B cell (primary cell): ENCODE results near the gene CRY2. TPM values are rescaled to one million over a fixed set of nuclear protein-coding genes. Genes with fewer than 3 reads are reported as not detected.

ENCODE experiments used
- ATAC-seq: fragments of 200-7000 bp; cut with Tn5 transposase; one replicate; pipeline ENCODE4 v1.10.0; 2021; ENCODE audit warnings: low read depth, mild to moderate bottlenecking, moderate number of reproducible peaks, moderate library complexity
- CTCF ChIA-PET: fragments of 350-600 bp; sonication (Branson Sonifier 250); formaldehyde crosslinking; loops from one replicate; lab custom pipeline; 2021; ENCODE audit warnings: antibody characterized with exemption, inconsistent platforms; lab: Charles Lee
- POLR2A ChIA-PET: fragments of 350-600 bp; sonication (Branson Sonifier 250); formaldehyde crosslinking; loops from one replicate; lab custom pipeline; 2021; ENCODE audit warnings: antibody characterized with exemption; lab: Charles Lee
- DNase-seq: peaks from one replicate; pipeline ENCODE4 v3.0.0; 2013
- H2AFZ ChIP-seq: 2 replicates; pipeline ENCODE4 v1.6.1; 2012; ENCODE audit warnings: mild to moderate bottlenecking, low read depth, low read length; ENCODE audit not compliant: insufficient read depth, poor library complexity, severe bottlenecking
- H3K27ac ChIP-seq, 2 donors: 1 replicate in 1 of 2; 2 replicates in 1 of 2; pipeline ENCODE4 v1.5.1; 2012 to 2013; ENCODE audit warnings: low read length in 2 of 2, mild to moderate bottlenecking in 2 of 2, moderate library complexity in 1 of 2
- H3K27me3 ChIP-seq, 4 experiments: fragments of 200-600 bp in 1 of 4; sonication (generic) in 1 of 4; replicated peaks in 1 of 4; 1 replicate in 2 of 4; 2 replicates in 2 of 4; pipeline versions ENCODE4 v1.6.1 to v1.7.0; 2013 to 2016; ENCODE audit warnings: low read length in 3 of 4, mild to moderate bottlenecking in 2 of 4, mixed read lengths in 1 of 4, moderate library complexity in 1 of 4; ENCODE audit not compliant: insufficient read depth in 4 of 4, control insufficient read depth in 3 of 4; ENCODE audit errors: control extremely low read depth in 1 of 4
- H3K36me3 ChIP-seq, 2 experiments: replicated peaks in 1 of 2; 1 replicate in 1 of 2; 2 replicates in 1 of 2; pipeline versions ENCODE4 v1.6.1 to v1.7.1; 2013; ENCODE audit warnings: low read length in 1 of 2; ENCODE audit not compliant: insufficient read depth in 2 of 2, control insufficient read depth in 1 of 2; ENCODE audit errors: control extremely low read depth in 1 of 2, extremely low read depth in 1 of 2
- H3K4me1 ChIP-seq, 2 donors: fragments of 200-600 bp in 1 of 2; sonication (generic) in 1 of 2; 1 replicate in 1 of 2; 2 replicates in 1 of 2; pipeline versions ENCODE4 v1.5.1 to v1.6.1; 2013 to 2017; ENCODE audit warnings: low read length in 2 of 2; ENCODE audit not compliant: control insufficient read depth in 2 of 2, insufficient read depth in 2 of 2
- H3K4me2 ChIP-seq: replicated peaks from 2 replicates; pipeline ENCODE3; 2012; ENCODE audit warnings: mild to moderate bottlenecking, low read depth, low read length; ENCODE audit not compliant: poor library complexity, severe bottlenecking
- H3K4me3 ChIP-seq, 5 experiments: fragments of 200-600 bp in 1 of 5; sonication (generic) in 1 of 5; 1 replicate in 3 of 5; 2 replicates in 2 of 5; pipeline versions ENCODE4 v1.5.1 to v1.7.0; 2011 to 2016; ENCODE audit warnings: low read length in 4 of 5, mild to moderate bottlenecking in 4 of 5, low read depth in 2 of 5, control low read depth in 1 of 5, moderate library complexity in 1 of 5; ENCODE audit not compliant: insufficient read depth in 1 of 5; ENCODE audit errors: control extremely low read depth in 1 of 5, extremely low read depth in 1 of 5
- H3K79me2 ChIP-seq: fragments of 200-600 bp; sonication (generic); one replicate; pipeline ENCODE4 v1.6.0; 2016; ENCODE audit warnings: low read length; ENCODE audit not compliant: control insufficient read depth, insufficient read depth
- H3K9ac ChIP-seq: fragments of 200-600 bp; sonication (generic); 2 replicates; pipeline ENCODE4 v1.6.1; 2017; ENCODE audit warnings: mild to moderate bottlenecking, low read length, moderate library complexity
- H3K9me3 ChIP-seq, 3 donors: one replicate each; pipeline versions ENCODE4 v1.6.1 to v1.7.1; 2013; ENCODE audit warnings: low read length in 2 of 3; ENCODE audit not compliant: control insufficient read depth in 2 of 3, insufficient read depth in 1 of 3; ENCODE audit errors: control extremely low read depth in 1 of 3
- H4K20me1 ChIP-seq: 2 replicates; pipeline ENCODE4 v1.6.0; 2012; ENCODE audit warnings: mild to moderate bottlenecking, low read length; ENCODE audit not compliant: insufficient read depth, control insufficient read depth, poor library complexity, severe bottlenecking
- H3K27ac Mint-ChIP-seq: one replicate; pipeline ENCODE4 v1.8.0; 2021; ENCODE audit warnings: mixed read lengths
- H3K27me3 Mint-ChIP-seq: one replicate; pipeline ENCODE4 v1.8.0; 2021; ENCODE audit warnings: mixed read lengths
- H3K4me1 Mint-ChIP-seq: one replicate; pipeline ENCODE4 v1.8.0; 2021; ENCODE audit warnings: mixed read lengths
- H3K4me3 Mint-ChIP-seq: one replicate; pipeline ENCODE4 v1.8.0; 2021; ENCODE audit warnings: mixed read lengths
- H3K9me3 Mint-ChIP-seq: one replicate; pipeline ENCODE4 v1.8.0; 2022; ENCODE audit warnings: mixed read lengths; ENCODE audit not compliant: insufficient read depth
- EZH2 ChIP-seq: IDR thresholded peaks from 2 replicates; pipeline ENCODE4 v1.6.1; 2012; ENCODE audit warnings: borderline replicate concordance, low read depth, mild to moderate bottlenecking, moderate library complexity, low read length; ENCODE audit not compliant: insufficient read depth, poor library complexity, severe bottlenecking
- WGBS: methylation state at CpG from one replicate; pipeline ENCODE4 v1.1.5; 2013; ENCODE audit warnings: missing lambda C conversion rate; ENCODE audit not compliant: insufficient coverage; 5-methylcytosine and 5-hydroxymethylcytosine counted together
- intact Hi-C: fragments of 100-400 bp; cut with micrococcal nuclease; formaldehyde crosslinking; loops from one replicate; pipeline ENCODE4 v1.10.0; 2022
- polyA plus RNA-seq: library from polyadenylated mRNA; depleted of rRNA; stranded (reverse); fragments of >200 nt; gene quantifications from 2 replicates; pipeline ENCODE4 v1.2.3, GENCODE V29; 2012
- total RNA-seq, 2 donors: library from RNA; stranded (reverse); fragments of 120-200 nt in 1 of 2; gene quantifications; 1 replicate in 1 of 2; 2 replicates in 1 of 2; pipeline versions ENCODE4 v1.2.3 to v1.2.4, GENCODE V29; 2013 to 2022
- TF ChIP-seq, protein P1 (sequence below): fragments of 200-600 bp; IDR thresholded peaks from one replicate; pipeline ENCODE4 v1.8.0; 2022; ENCODE audit warnings: antibody characterized with exemption, mild to moderate bottlenecking

The CRY2 gene
- total and polyA plus RNA-seq, 2 donors (not counting 1 experiment from before 2014, with no cell fraction given) = 20.4 to 65.1 TPM

DNA sequence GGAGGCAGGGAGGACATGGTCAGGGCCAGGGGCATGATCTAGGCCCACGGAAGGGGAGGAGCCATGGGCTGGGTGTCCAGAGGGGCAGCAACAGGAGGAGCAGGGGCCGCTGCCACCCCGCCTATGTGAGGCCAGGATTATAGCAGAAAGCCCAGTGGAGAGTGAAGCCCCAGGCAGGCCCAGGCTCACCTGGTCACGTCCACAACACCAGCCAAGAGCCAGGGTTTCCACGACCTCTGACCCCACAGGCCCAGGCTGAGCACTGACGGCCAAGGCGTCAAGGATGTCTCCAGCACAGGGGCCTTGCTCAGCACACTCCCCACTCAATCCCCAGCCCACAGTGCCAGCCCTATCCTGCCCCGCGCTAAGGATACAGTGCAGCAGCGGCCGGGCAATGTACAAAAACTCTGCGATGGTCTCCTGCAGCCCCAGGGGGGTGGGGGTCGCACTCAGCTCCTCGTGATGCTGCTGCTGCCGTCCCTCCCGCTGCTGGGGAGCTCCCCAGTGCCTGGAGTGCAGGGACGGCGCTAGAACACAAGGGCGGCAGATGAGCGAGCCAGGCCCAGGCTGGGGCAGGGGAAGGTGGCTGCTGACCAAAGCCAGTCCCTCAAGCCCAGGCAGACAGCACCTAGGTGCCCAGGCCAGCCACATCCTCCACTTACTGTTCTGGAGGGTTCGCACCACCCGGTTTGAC lies 66.8 kb downstream of the CRY2 start:
- Histone ChIP-seq H3K9me3 (no peaks in the 10 kb centered on the region), H3K27me3 (no peaks in the 10 kb centered on the region), H3K27ac (no peak overlapping the region), H3K4me2 (no peak overlapping the region), H3K79me2 (peaks cover 32% of the 10 kb centered on the region), H2AFZ (no peak overlapping the region), H3K9ac (no peak overlapping the region), H3K4me3 (no peak overlapping the region), H3K36me3 (peaks cover 2 to 55% of the 10 kb centered on the region in 2 experiments), H4K20me1 (peaks cover 64% of the 10 kb centered on the region), H3K4me1 (peaks cover 14 to 26% of the 10 kb centered on the region in 2 donors)
- Mint-ChIP-seq H3K4me1 (peaks cover 38% of the 10 kb centered on the region), H3K4me3 (no peak overlapping the region), H3K27me3 (no peaks in the 10 kb centered on the region), H3K9me3 (no peaks in the 10 kb centered on the region), H3K27ac (no peak overlapping the region)
- TF ChIP-seq, protein P1, sequence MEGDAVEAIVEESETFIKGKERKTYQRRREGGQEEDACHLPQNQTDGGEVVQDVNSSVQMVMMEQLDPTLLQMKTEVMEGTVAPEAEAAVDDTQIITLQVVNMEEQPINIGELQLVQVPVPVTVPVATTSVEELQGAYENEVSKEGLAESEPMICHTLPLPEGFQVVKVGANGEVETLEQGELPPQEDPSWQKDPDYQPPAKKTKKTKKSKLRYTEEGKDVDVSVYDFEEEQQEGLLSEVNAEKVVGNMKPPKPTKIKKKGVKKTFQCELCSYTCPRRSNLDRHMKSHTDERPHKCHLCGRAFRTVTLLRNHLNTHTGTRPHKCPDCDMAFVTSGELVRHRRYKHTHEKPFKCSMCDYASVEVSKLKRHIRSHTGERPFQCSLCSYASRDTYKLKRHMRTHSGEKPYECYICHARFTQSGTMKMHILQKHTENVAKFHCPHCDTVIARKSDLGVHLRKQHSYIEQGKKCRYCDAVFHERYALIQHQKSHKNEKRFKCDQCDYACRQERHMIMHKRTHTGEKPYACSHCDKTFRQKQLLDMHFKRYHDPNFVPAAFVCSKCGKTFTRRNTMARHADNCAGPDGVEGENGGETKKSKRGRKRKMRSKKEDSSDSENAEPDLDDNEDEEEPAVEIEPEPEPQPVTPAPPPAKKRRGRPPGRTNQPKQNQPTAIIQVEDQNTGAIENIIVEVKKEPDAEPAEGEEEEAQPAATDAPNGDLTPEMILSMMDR = no peak
- TF ChIP-seq EZH2 = no peak
- CTCF ChIA-PET = interaction anchor here (1.2 to 3.1 kb wide), 2 partner anchors 51 to 92 kb away, joined by 4 to 11 read pairs; no protein-coding TSS in a partner anchor
- DNase-seq = no peak
- POLR2A ChIA-PET = no interaction called here
- ATAC-seq = no peak
- WGBS = 93% methylated on average over 22 of the region's 22 CpGs
- intact Hi-C loops = loop anchor here (10.0 kb wide), 1 partner anchor 1349 kb away; the partner anchor contains the start of gene CD82

DNA sequence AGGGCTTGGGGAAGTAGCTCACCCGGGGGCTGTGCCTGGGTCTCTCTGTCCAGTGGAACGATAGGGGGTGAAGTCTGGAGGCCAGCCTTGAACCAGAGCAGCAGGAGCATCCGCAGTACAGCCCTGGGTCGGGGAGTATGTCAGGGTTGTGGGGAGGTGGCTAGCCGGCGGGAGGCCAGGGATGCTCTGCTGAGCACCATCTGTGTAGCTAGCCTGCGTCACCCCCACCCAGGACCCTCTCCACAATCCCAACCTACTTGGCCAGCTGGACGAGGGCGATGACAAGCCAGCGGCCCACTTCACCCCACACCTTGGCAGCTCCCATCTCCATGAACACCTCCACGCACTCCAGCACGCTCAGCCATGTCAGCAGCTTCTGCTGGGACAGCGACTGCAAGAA lies 68.2 kb downstream of the CRY2 start:
- peaks cover 51% of the 10 kb centered on the region for H3K4me1 Mint-ChIP-seq
- no peak overlapping the region for H3K9ac ChIP-seq
- H3K4me2 ChIP-seq = no peak overlapping the region
- peaks cover 32% of the 10 kb centered on the region for H3K79me2 ChIP-seq
- peaks cover 27 to 40% of the 10 kb centered on the region in 2 donors for H3K4me1 ChIP-seq
- ChIA-PET POLR2A (interaction anchor here (0.6 kb wide), 1 partner anchor 175 kb away, joined by 8 read pairs; no protein-coding TSS in a partner anchor), CTCF (interaction anchor here (1.0 to 3.1 kb wide), 4 partner anchors 49 to 91 kb away, joined by 3 to 11 read pairs (median 4); no protein-coding TSS in a partner anchor)
- no peak overlapping the region for H2AFZ ChIP-seq
- TF ChIP-seq, protein P1 = no peak
- TF ChIP-seq EZH2 = no peak
- H3K9me3 ChIP-seq = no peaks in the 10 kb centered on the region
- intact Hi-C loops = loop anchor here (5.0 to 10.0 kb wide), 4 partner anchors 207 to 1351 kb away; partner anchors contain the start of genes ATG13, CD82, DGKZ and HARBI1
- ATAC-seq = no peak
- no peak for DNase-seq
- H4K20me1 ChIP-seq = peaks cover 53% of the 10 kb centered on the region
- no peaks in the 10 kb centered on the region for H3K27me3 ChIP-seq
- no peaks in the 10 kb centered on the region for H3K27me3 Mint-ChIP-seq
- peaks cover 2 to 43% of the 10 kb centered on the region in 2 experiments for H3K36me3 ChIP-seq
- H3K27ac Mint-ChIP-seq = peak overlapping the region; percentile 50
- peak overlapping the region; percentile 32 for H3K4me3 Mint-ChIP-seq
- no peak overlapping the region for H3K27ac ChIP-seq
- H3K9me3 Mint-ChIP-seq = no peaks in the 10 kb centered on the region
- WGBS = 92% methylated on average over 12 of the region's 13 CpGs
- H3K4me3 ChIP-seq = no peak overlapping the region
